H1 (cell line): Measurements from ENCODE around the gene TMEM191B. TPM values are rescaled to one million over a fixed set of nuclear protein-coding genes. Genes with fewer than 3 reads are reported as not detected.
"Not testable (repeated sequence)": the region's sequence is repeated elsewhere in the genome, so short reads cannot be mapped to it uniquely, and the experiment has no call there.

Source experiments
- CTCF ChIA-PET: fragments of 300-600 bp; sonication (Branson Sonifier 250); formaldehyde crosslinking; loops from one replicate; lab custom pipeline; 2021; ENCODE audit not compliant: partially characterized antibody; lab: Charles Lee
- POLR2A ChIA-PET: fragments of 300-600 bp; sonication (Branson Sonifier 250); formaldehyde crosslinking; loops from one replicate; lab custom pipeline; 2021; ENCODE audit warnings: inconsistent platforms; ENCODE audit not compliant: partially characterized antibody; lab: Charles Lee
- DNase-seq, 2 experiments: peaks; one replicate each; pipeline versions ENCODE4 v3.0.0 to v3.0.0-alpha.2; 2010 to 2022; ENCODE audit warnings: low spot score in 2 of 2, low read depth in 1 of 2, mixed read lengths in 1 of 2
- FAIRE-seq: peaks from 2 replicates; lab custom pipeline; 2011; peaks lifted over from hg19 to GRCh38; lab: Jason Lieb, UNC
- H2AFZ ChIP-seq: 2 replicates; pipeline ENCODE4 v1.8.1; 2012; ENCODE audit warnings: low read length, inconsistent platforms
- H2AK5ac ChIP-seq: 2 replicates; pipeline ENCODE4 v1.6.1; 2013; ENCODE audit warnings: low read depth, low read length
- H2BK120ac ChIP-seq: replicated peaks from 2 replicates; pipeline ENCODE3; 2013; ENCODE audit warnings: low read depth, low read length, inconsistent platforms
- H2BK12ac ChIP-seq: 2 replicates; pipeline ENCODE4 v1.6.1; 2013; ENCODE audit warnings: low read depth, low read length
- H2BK15ac ChIP-seq: 2 replicates; pipeline ENCODE4 v1.6.1; 2013; ENCODE audit warnings: low read length
- H2BK20ac ChIP-seq: 2 replicates; pipeline ENCODE4 v1.6.1; 2013; ENCODE audit warnings: low read length
- H2BK5ac ChIP-seq: 2 replicates; pipeline ENCODE4 v1.6.1; 2013; ENCODE audit warnings: low read depth, low read length
- H3K14ac ChIP-seq: 2 replicates; pipeline ENCODE4 v1.6.1; 2013; ENCODE audit warnings: inconsistent platforms; ENCODE audit not compliant: insufficient read length
- H3K18ac ChIP-seq: 2 replicates; pipeline ENCODE4 v1.6.1; 2013; ENCODE audit warnings: low read length; ENCODE audit errors: extremely low read depth
- H3K23ac ChIP-seq: 2 replicates; pipeline ENCODE4 v1.6.1; 2013; ENCODE audit warnings: inconsistent platforms; ENCODE audit not compliant: insufficient read length
- H3K23me2 ChIP-seq: 2 replicates; pipeline ENCODE4 v1.6.1; 2013; ENCODE audit warnings: low read depth, low read length
- H3K27ac ChIP-seq: 2 replicates; pipeline ENCODE4 v1.6.1; 2011; ENCODE audit warnings: low read depth, low read length, inconsistent platforms
- H3K27me3 ChIP-seq, 4 experiments: replicated peaks in 1 of 4; 1 replicate in 1 of 4; 2 replicates in 3 of 4; pipeline versions ENCODE4 v1.6.1 to v1.8.1; 2011 to 2013; ENCODE audit warnings: low read length in 3 of 4, mild to moderate bottlenecking in 3 of 4, inconsistent platforms in 2 of 4, mixed read lengths in 2 of 4, moderate library complexity in 1 of 4; ENCODE audit not compliant: control insufficient read depth in 3 of 4, insufficient read depth in 3 of 4; ENCODE audit errors: extremely low read depth in 1 of 4
- H3K36me3 ChIP-seq, 4 experiments: 2 replicates each; pipeline versions ENCODE4 v1.6.1 to v1.8.1; 2011 to 2013; ENCODE audit warnings: mild to moderate bottlenecking in 4 of 4, low read length in 3 of 4, moderate library complexity in 2 of 4, control low read depth in 1 of 4, inconsistent platforms in 1 of 4; ENCODE audit not compliant: insufficient read depth in 4 of 4, control insufficient read depth in 2 of 4
- H3K4ac ChIP-seq: replicated peaks from 2 replicates; pipeline ENCODE3; 2013; ENCODE audit warnings: low read length, low read depth, mixed read lengths, inconsistent platforms; ENCODE audit not compliant: insufficient read length
- H3K4me1 ChIP-seq, 4 experiments: replicated peaks in 1 of 4; 1 replicate in 1 of 4; 2 replicates in 3 of 4; pipeline versions ENCODE4 v1.6.1 to v1.8.1; 2011 to 2013; ENCODE audit warnings: low read length in 3 of 4, inconsistent platforms in 2 of 4, mixed read lengths in 1 of 4; ENCODE audit not compliant: insufficient read depth in 4 of 4, control insufficient read depth in 3 of 4
- H3K4me2 ChIP-seq, 2 experiments: 2 replicates each; pipeline versions ENCODE4 v1.6.1 to v1.8.1; 2011 to 2013; ENCODE audit warnings: low read depth in 2 of 2, low read length in 2 of 2, control low read depth in 1 of 2, inconsistent platforms in 1 of 2, mild to moderate bottlenecking in 1 of 2; ENCODE audit not compliant: insufficient read depth in 1 of 2
- H3K4me3 ChIP-seq, 4 experiments: fragments of 200-600, 300-600 bp in 1 of 4; sonication (generic), shearing (Covaris generic), sonication (Bioruptor Twin) in 1 of 4; 2 replicates each; pipeline versions ENCODE4 v1.5.1 to v1.8.1; 2011 to 2016; ENCODE audit warnings: low read length in 4 of 4, low read depth in 3 of 4, control low read depth in 2 of 4, inconsistent platforms in 2 of 4, mild to moderate bottlenecking in 2 of 4, mixed read lengths in 1 of 4, moderate library complexity in 1 of 4; ENCODE audit not compliant: insufficient read depth in 2 of 4; ENCODE audit errors: extremely low read depth in 1 of 4
- H3K56ac ChIP-seq: replicated peaks from 2 replicates; pipeline ENCODE3; 2013; ENCODE audit warnings: low read depth, mild to moderate bottlenecking, mixed read lengths, low read length, inconsistent platforms; ENCODE audit not compliant: insufficient read length
- H3K79me1 ChIP-seq: 2 replicates; pipeline ENCODE4 v1.6.1; 2013; ENCODE audit warnings: low read depth, low read length, control low read depth
- H3K79me2 ChIP-seq, 2 experiments: 2 replicates each; pipeline versions ENCODE4 v1.6.1 to v1.8.1; 2012 to 2013; ENCODE audit warnings: low read length in 2 of 2, mild to moderate bottlenecking in 2 of 2, inconsistent platforms in 1 of 2; ENCODE audit not compliant: insufficient read depth in 2 of 2, control insufficient read depth in 1 of 2
- H3K9ac ChIP-seq, 4 experiments: replicated peaks in 1 of 4; 1 replicate in 1 of 4; 2 replicates in 3 of 4; pipeline versions ENCODE4 v1.6.1 to v1.8.1; 2011 to 2013; ENCODE audit warnings: low read depth in 3 of 4, low read length in 3 of 4, control low read depth in 2 of 4, mild to moderate bottlenecking in 2 of 4, moderate library complexity in 2 of 4, inconsistent platforms in 1 of 4; ENCODE audit errors: extremely low read depth in 1 of 4
- H3K9me3 ChIP-seq, 2 experiments: 2 replicates each; pipeline versions ENCODE4 v1.6.1 to v1.8.1; 2012 to 2013; ENCODE audit warnings: mild to moderate bottlenecking in 2 of 2, moderate library complexity in 2 of 2, control low read depth in 1 of 2, inconsistent platforms in 1 of 2, low read depth in 1 of 2, low read length in 1 of 2, mixed read lengths in 1 of 2; ENCODE audit not compliant: insufficient read depth in 2 of 2
- H4K20me1 ChIP-seq, 2 experiments: replicated peaks in 1 of 2; 2 replicates each; pipeline versions ENCODE3 to v1.8.1; 2011 to 2013; ENCODE audit warnings: inconsistent platforms in 2 of 2, low read length in 2 of 2, mild to moderate bottlenecking in 1 of 2; ENCODE audit not compliant: insufficient read depth in 2 of 2, control insufficient read depth in 1 of 2
- H4K5ac ChIP-seq: 2 replicates; pipeline ENCODE4 v1.6.1; 2013; ENCODE audit warnings: low read length, low read depth, mixed read lengths, inconsistent platforms; ENCODE audit not compliant: insufficient read length
- H4K8ac ChIP-seq: 2 replicates; pipeline ENCODE4 v1.8.0; 2013; ENCODE audit warnings: mild to moderate bottlenecking, moderate library complexity, low read length, inconsistent platforms; ENCODE audit not compliant: insufficient read depth; ENCODE audit errors: extremely low read depth
- H4K91ac ChIP-seq: replicated peaks from 2 replicates; pipeline ENCODE3; 2013; ENCODE audit warnings: low read length, mixed read lengths, inconsistent platforms; ENCODE audit not compliant: insufficient read length
- WGBS, 2 experiments: shearing (Covaris generic) in 1 of 2; methylation state at CpG; one replicate each; pipeline versions ENCODE4 v1.1.6 to v1.1.7; 2013 to 2015; ENCODE audit warnings: low lambda C conversion rate in 2 of 2, mixed read lengths in 2 of 2, inconsistent platforms in 1 of 2, low coverage in 1 of 2, missing lambda C conversion rate in 1 of 2; ENCODE audit not compliant: insufficient replicate concordance in 2 of 2, insufficient coverage in 1 of 2, insufficient read length in 1 of 2; ENCODE audit errors: extremely low coverage in 1 of 2, missing lambda C conversion rate in 1 of 2; 5-methylcytosine and 5-hydroxymethylcytosine counted together
- polyA plus RNA-seq, 7 experiments: library from polyadenylated mRNA; depleted of rRNA in 3 of 7; stranded (reverse) in 5 of 7; unstranded in 2 of 7; fragments of >200 nt in 5 of 7; fragments of 200-250 nt in 2 of 7; gene quantifications; 1 replicate in 5 of 7; 2 replicates in 1 of 7; 4 replicates in 1 of 7; pipeline versions ENCODE4 v1.2.1 to v1.2.3, GENCODE V29; 2011 to 2013; ENCODE audit warnings: missing spikeins in 2 of 7, mixed read lengths in 2 of 7
- total RNA-seq: library from RNA; stranded (reverse); fragmentation: NEBNext Ultra II Directional; extraction: Animal tissue kit (Norgen Biotek cat#: 25700); gene quantifications from 2 replicates; pipeline ENCODE4 v1.2.1, GENCODE V29; 2021

TMEM191B gene
- total and polyA plus RNA-seq, 2 of the 8 experiments (the other 6 are each of a cell fraction or from before 2014, with no cell fraction given), result 1.2 to 1.3 TPM

DNA sequence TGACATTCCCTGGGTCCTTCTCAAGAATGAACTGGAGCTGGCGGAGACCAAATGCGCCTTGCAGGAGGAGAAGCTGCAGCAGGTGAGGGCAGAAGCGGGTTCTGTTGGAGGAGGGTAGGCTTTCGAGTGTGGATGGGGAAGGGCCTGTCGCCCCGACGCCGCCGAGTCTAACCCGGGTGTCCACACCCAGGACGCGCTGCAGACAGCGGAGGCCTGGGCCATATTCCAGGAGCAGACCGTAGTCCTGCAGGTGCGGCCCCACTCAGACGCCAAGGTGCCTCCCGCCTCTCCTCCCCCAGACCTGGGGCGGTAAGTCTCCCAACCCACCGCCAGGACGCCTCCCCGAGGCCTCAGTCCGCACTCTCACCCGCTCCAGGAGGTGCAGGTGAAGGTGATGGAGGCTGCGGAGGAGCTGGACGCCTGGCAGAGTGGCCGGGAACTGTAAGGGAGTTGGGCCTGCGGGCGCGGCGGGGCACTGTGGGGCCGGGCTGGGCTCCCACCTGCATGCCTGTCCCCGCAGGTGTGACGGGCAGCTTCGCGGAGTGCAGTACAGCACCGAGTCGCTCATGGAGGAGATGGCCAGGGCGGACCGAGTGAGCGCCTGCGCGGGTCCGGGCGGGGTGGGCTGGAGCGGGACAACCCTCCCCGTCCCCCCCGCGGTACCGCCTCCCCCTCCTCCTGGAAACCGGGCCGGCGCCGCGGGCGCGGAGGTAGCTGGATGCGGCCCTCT, 2.0 kb downstream of the TMEM191B start:
- H4K8ac ChIP-seq, H3K27me3 ChIP-seq, H3K4me3 ChIP-seq, H2BK20ac ChIP-seq, H3K56ac ChIP-seq, H3K4ac ChIP-seq, H3K4me2 ChIP-seq, POLR2A ChIA-PET, H3K18ac ChIP-seq, H2BK120ac ChIP-seq, H4K20me1 ChIP-seq, H2AK5ac ChIP-seq, DNase-seq, H2BK15ac ChIP-seq, H3K4me1 ChIP-seq, H3K9ac ChIP-seq, H3K23me2 ChIP-seq, CTCF ChIA-PET, H4K91ac ChIP-seq, H2BK12ac ChIP-seq, H2BK5ac ChIP-seq, H3K23ac ChIP-seq, H3K27ac ChIP-seq, H3K36me3 ChIP-seq, H3K9me3 ChIP-seq, FAIRE-seq, H2AFZ ChIP-seq, H3K79me1 ChIP-seq, H4K5ac ChIP-seq, H3K79me2 ChIP-seq, H3K14ac ChIP-seq: not testable (repeated sequence)
- no CpG with 5 or more reads among the region's 57 CpGs for WGBS, 2 experiments

DNA sequence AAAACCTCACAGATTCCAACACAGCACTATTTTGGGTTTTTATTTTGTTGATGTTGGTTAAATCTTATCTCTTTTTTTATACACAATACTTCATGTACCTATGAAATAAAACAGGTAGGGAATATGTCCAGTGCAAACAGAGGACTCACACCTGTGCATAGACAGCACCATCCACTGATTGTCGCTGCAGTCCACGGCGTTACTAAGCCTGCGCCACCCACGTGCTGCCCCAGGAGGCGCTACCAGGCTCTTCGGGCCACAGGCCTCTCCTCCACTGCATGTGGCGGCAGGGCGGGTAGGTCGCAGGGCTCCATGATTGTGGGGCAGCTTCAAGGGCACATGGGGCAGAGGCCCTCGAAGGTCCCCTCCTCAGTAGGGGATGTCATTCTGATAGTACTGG, 6.0 kb downstream of the TMEM191B start:
- DNase-seq, H2AK5ac ChIP-seq, H3K56ac ChIP-seq, H3K27me3 ChIP-seq, H2BK20ac ChIP-seq, H3K9ac ChIP-seq, H2BK5ac ChIP-seq, H3K9me3 ChIP-seq, H3K79me2 ChIP-seq, H3K18ac ChIP-seq, CTCF ChIA-PET, FAIRE-seq, POLR2A ChIA-PET, H2BK12ac ChIP-seq, H3K4me2 ChIP-seq, H4K8ac ChIP-seq, H2BK120ac ChIP-seq, H4K91ac ChIP-seq, H3K4ac ChIP-seq, H4K5ac ChIP-seq, H2BK15ac ChIP-seq, H3K23ac ChIP-seq, H4K20me1 ChIP-seq, H3K79me1 ChIP-seq, H3K4me1 ChIP-seq, H3K14ac ChIP-seq, H3K36me3 ChIP-seq, H2AFZ ChIP-seq, H3K27ac ChIP-seq, H3K4me3 ChIP-seq, H3K23me2 ChIP-seq: not testable (repeated sequence)
- no CpG with 5 or more reads among the region's 11 CpGs for WGBS, 2 experiments
